Liver (tissue), 9 donors: ENCODE data around the gene COMMD7. TPM values are rescaled to one million over a fixed set of nuclear protein-coding genes. Genes with fewer than 3 reads are reported as not detected.

Source experiments
- DNase-seq: peaks from one replicate; pipeline ENCODE4 v3.0.0-alpha.2; 2017; ENCODE audit warnings: low spot score
- H3K27ac ChIP-seq, 2 donors: one replicate each; pipeline ENCODE4 v1.7.0; 2013; ENCODE audit warnings: inconsistent platforms in 2 of 2, low read length in 2 of 2, control low read depth in 1 of 2, low read depth in 1 of 2, mild to moderate bottlenecking in 1 of 2
- H3K27me3 ChIP-seq, 4 donors: one replicate each; pipeline versions ENCODE4 v1.6.1 to v1.7.0; 2013; ENCODE audit warnings: low read length in 3 of 4, inconsistent platforms in 1 of 4, mild to moderate bottlenecking in 1 of 4, moderate library complexity in 1 of 4; ENCODE audit not compliant: control insufficient read depth in 4 of 4, insufficient read depth in 4 of 4
- H3K36me3 ChIP-seq, 4 donors: one replicate each; pipeline versions ENCODE4 v1.6.1 to v1.7.0; 2013; ENCODE audit warnings: low read length in 3 of 4, mild to moderate bottlenecking in 3 of 4, low read depth in 1 of 4, moderate library complexity in 1 of 4; ENCODE audit not compliant: control insufficient read depth in 4 of 4, insufficient read depth in 3 of 4
- H3K4me1 ChIP-seq, 4 donors: one replicate each; pipeline versions ENCODE4 v1.6.1 to v1.7.0; 2013; ENCODE audit warnings: low read length in 3 of 4, mild to moderate bottlenecking in 3 of 4, moderate library complexity in 1 of 4; ENCODE audit not compliant: control insufficient read depth in 4 of 4, insufficient read depth in 4 of 4
- H3K4me3 ChIP-seq, 3 donors: one replicate each; pipeline versions ENCODE4 v1.6.1 to v1.7.0; 2013; ENCODE audit warnings: low read length in 3 of 3, control low read depth in 1 of 3, low read depth in 1 of 3, mild to moderate bottlenecking in 1 of 3
- H3K9ac ChIP-seq, 2 donors: one replicate each; pipeline ENCODE4 v1.7.0; 2013; ENCODE audit warnings: low read length in 2 of 2, mild to moderate bottlenecking in 2 of 2, moderate library complexity in 2 of 2, control low read depth in 1 of 2, low read depth in 1 of 2
- H3K9me3 ChIP-seq, 4 donors: one replicate each; pipeline versions ENCODE4 v1.6.1 to v1.7.0; 2013; ENCODE audit warnings: low read length in 3 of 4; ENCODE audit not compliant: control insufficient read depth in 4 of 4
- ATF3 ChIP-seq: IDR thresholded peaks from 2 replicates; pipeline ENCODE4 v1.6.1; 2016; ENCODE audit warnings: antibody characterized with exemption
- CTCF ChIP-seq: fragments of 150-350 bp; IDR thresholded peaks from 2 replicates; pipeline ENCODE4 v1.5.1; 2017; ENCODE audit warnings: improper control_type of control experiment, low read depth, low read length; ENCODE audit not compliant: missing input control
- EGR1 ChIP-seq, 2 donors: IDR thresholded peaks; 2 replicates each; pipeline ENCODE4 v1.6.1; 2016 to 2018; ENCODE audit warnings: antibody characterized with exemption in 2 of 2, low read depth in 2 of 2
- FOXA1 ChIP-seq: IDR thresholded peaks from 2 replicates; pipeline ENCODE4 v1.6.1; 2016; ENCODE audit warnings: antibody characterized with exemption
- FOXA2 ChIP-seq: IDR thresholded peaks from 2 replicates; pipeline ENCODE4 v1.6.1; 2016; ENCODE audit warnings: antibody characterized with exemption
- GABPA ChIP-seq, 2 donors: IDR thresholded peaks in 1 of 2; conservative IDR thresholded peaks in 1 of 2; 2 replicates each; pipeline ENCODE4 v1.6.1; 2016; ENCODE audit warnings: antibody characterized with exemption in 2 of 2, mild to moderate bottlenecking in 1 of 2, moderate library complexity in 1 of 2
- HNF4A ChIP-seq, 2 donors: conservative IDR thresholded peaks; 2 replicates each; pipeline ENCODE4 v1.6.1; 2016; ENCODE audit warnings: antibody characterized with exemption in 2 of 2, mild to moderate bottlenecking in 2 of 2
- JUND ChIP-seq, 2 donors: IDR thresholded peaks; 2 replicates each; pipeline ENCODE4 v1.6.1; 2016; ENCODE audit warnings: antibody characterized with exemption in 2 of 2
- MAX ChIP-seq: IDR thresholded peaks from 2 replicates; pipeline ENCODE4 v1.6.1; 2016; ENCODE audit warnings: antibody characterized with exemption
- NR2F2 ChIP-seq: IDR thresholded peaks from 2 replicates; pipeline ENCODE4 v1.6.1; 2016; ENCODE audit warnings: antibody characterized with exemption
- RAD21 ChIP-seq, 2 donors: IDR thresholded peaks; 2 replicates each; pipeline ENCODE4 v1.6.1; 2016; ENCODE audit warnings: antibody characterized with exemption in 2 of 2, mild to moderate bottlenecking in 2 of 2
- REST ChIP-seq: IDR thresholded peaks from 2 replicates; pipeline ENCODE4 v1.6.1; 2016; ENCODE audit warnings: antibody characterized with exemption, mild to moderate bottlenecking
- SP1 ChIP-seq: IDR thresholded peaks from 2 replicates; pipeline ENCODE4 v1.6.1; 2018; ENCODE audit warnings: antibody characterized with exemption, mild to moderate bottlenecking
- TAF1 ChIP-seq: conservative IDR thresholded peaks from 2 replicates; pipeline ENCODE4 v1.6.1; 2016; ENCODE audit warnings: antibody characterized with exemption, mild to moderate bottlenecking
- YY1 ChIP-seq: IDR thresholded peaks from 2 replicates; pipeline ENCODE4 v1.6.1; 2016; ENCODE audit warnings: antibody characterized with exemption, mild to moderate bottlenecking
- ZBTB33 ChIP-seq: IDR thresholded peaks from 2 replicates; pipeline ENCODE4 v1.6.1; 2016; ENCODE audit warnings: antibody characterized with exemption
- WGBS: extraction: QIAGEN DNeasy Blood & Tissue Kit; methylation state at CpG from one replicate; pipeline ENCODE4 v1.1.7; 2013; 5-methylcytosine and 5-hydroxymethylcytosine counted together
- polyA plus RNA-seq, 2 donors: library from polyadenylated mRNA; stranded (reverse) in 1 of 2; unstranded in 1 of 2; fragments of 200-250 nt in 1 of 2; fragments of >200 nt in 1 of 2; fragmentation: Nextera tagmentation in 1 of 2; extraction: Ambion mirVana in 1 of 2; gene quantifications; one replicate each; pipeline versions ENCODE4 v1.2.1 to v1.2.3, GENCODE V29; 2013 to 2015
- total RNA-seq, 2 donors: library from RNA; depleted of rRNA; stranded (reverse); fragments of >200 nt; gene quantifications; one replicate each; pipeline ENCODE4 v1.2.3, GENCODE V29; 2014
- donor health status: healthy.
- donor health status: healthy.
- donor health status: healthy.
- donor health status: healthy.
- donor health status: healthy.

COMMD7 gene
- total and polyA plus RNA-seq, 4 donors, result 8.3 to 42.7 (median 15.5) TPM

GRCh38 chr20:32762754-32763201 is 19.5 kb upstream of the COMMD7 start (continued):
- TF ChIP-seq YY1, result no peak
- TF ChIP-seq EGR1 (IDR thresholded peaks at IDR 0.05; ENCODE audit: low read depth in 2 of 2), result no peak

GRCh38 chr20:32761831-32762753 is 18.8 kb upstream of the COMMD7 start, which contains the start of gene DNMT3B:
Gene DNMT3B (plus strand): TSS chr20:32762385. CDS start chr20:32780324, 17,939 bp downstream.
- Histone ChIP-seq H3K9ac (peak within 1 kb of the TSS; percentile 24 to 60), H3K9me3 (no peaks in the 10 kb centered on the region), H3K4me3 (peak within 1 kb of the TSS; percentile 59 to 94 (median 69)), H3K4me1 (peaks cover 2 to 18% (median 14%) of the 10 kb centered on the region in 4 donors), H3K36me3 (no peaks in the 10 kb centered on the region), H3K27me3 (no peaks in the 10 kb centered on the region), H3K27ac (no peak within 1 kb of the TSS)
- peak; percentile 78 for DNase-seq
- TF ChIP-seq YY1, result peak; percentile 16
- no peak for TF ChIP-seq RAD21 (IDR thresholded peaks at IDR 0.05)
- WGBS, result 2% methylated on average over 92 of the region's 92 CpGs

- Histone ChIP-seq H3K27ac (no peak overlapping the region), H3K4me3 (peak overlapping the region in 2 of 3 donors; percentile 59 to 94), H3K27me3 (no peaks in the 10 kb centered on the region), H3K36me3 (no peaks in the 10 kb centered on the region), H3K9me3 (no peaks in the 10 kb centered on the region), H3K4me1 (peaks cover 2 to 18% (median 14%) of the 10 kb centered on the region in 4 donors), H3K9ac (no peak overlapping the region)
- no peak for DNase-seq
- WGBS, result 44% methylated on average over 6 of the region's 6 CpGs
- TF ChIP-seq CTCF (no peak), YY1 (no peak), FOXA1 (no peak)
Observed at GRCh38 chr20:32761417-32761830, 18.2 kb upstream of the COMMD7 start.

GRCh38 chr20:32756156-32756555 is 12.9 kb upstream of the COMMD7 start:
- H3K4me3 ChIP-seq, result no peak overlapping the region
- no peaks in the 10 kb centered on the region for H3K27me3 ChIP-seq
- WGBS, result 75% methylated on average over 5 of the region's 5 CpGs
- H3K27ac ChIP-seq, result no peak overlapping the region
- no peak overlapping the region for H3K9ac ChIP-seq
- TF ChIP-seq YY1 (no peak), EGR1 (IDR thresholded peaks at IDR 0.05; ENCODE audit: low read depth in 2 of 2) (no peak), GABPA (IDR thresholded peaks at IDR 0.05 in 1 of 2, conservative IDR thresholded peaks at IDR 0.05 in 1 of 2) (no peak), JUND (IDR thresholded peaks at IDR 0.05) (no peak), MAX (no peak), NR2F2 (no peak), HNF4A (conservative IDR thresholded peaks at IDR 0.05) (no peak), TAF1 (no peak), REST (no peak), ZBTB33 (no peak), SP1 (no peak), RAD21 (IDR thresholded peaks at IDR 0.05) (no peak), FOXA2 (no peak), ATF3 (no peak)
- H3K36me3 ChIP-seq, result no peaks in the 10 kb centered on the region
- H3K9me3 ChIP-seq, result no peaks in the 10 kb centered on the region
- no peaks in the 10 kb centered on the region for H3K4me1 ChIP-seq
- DNase-seq, result no peak
